Stimulated activated CD8-positive, alpha-beta memory T cell treated with anti-CD3 and anti-CD28 coated beads, Interleukin-15, amount 100 ng/mL, for 48 hours (primary cell): ENCODE data around the gene GOLGA3.

Experiments
- DNase-seq, 2 donors: peaks; one replicate each; pipeline ENCODE4 v3.0.0-alpha.2; 2020; ENCODE audit warnings: low read depth in 2 of 2

GOLGA3 gene

GRCh38 chr12:132720606-132721345, 107.9 kb downstream of the GOLGA3 start:
- DNase-seq: no peak

- DNase-seq: no peak
These were observed 108.7 kb downstream of the GOLGA3 start for GRCh38 chr12:132719954-132720324.

GRCh38 chr12:132719141-132719953, 109.3 kb downstream of the GOLGA3 start:
- no peak for DNase-seq
